GM23338 (cell line): ENCODE data around the gene AGAP1. TPM values are rescaled to one million over a fixed set of nuclear protein-coding genes. Genes with fewer than 3 reads are reported as not detected.

Source experiments
- ATAC-seq: fragments of 200-7000 bp; cut with Tn5 transposase; 3 replicates; pipeline ENCODE4 v1.9.1; 2020
- DNase-seq: peaks from one replicate; pipeline ENCODE4 v3.0.0-alpha.2; 2015; ENCODE audit warnings: low spot score
- H2AFZ ChIP-seq: fragments of 200-600 bp; sonication (generic); 2 replicates; pipeline ENCODE4 v1.8.0; 2016; ENCODE audit warnings: antibody characterized with exemption, mild to moderate bottlenecking, moderate library complexity
- H3F3A ChIP-seq: fragments of 200-600 bp; sonication (generic); replicated peaks from 2 replicates; pipeline ENCODE4 v1.8.0; 2017; ENCODE audit warnings: antibody characterized with exemption, mixed run types, low read depth
- H3K27ac ChIP-seq: fragments of 200-600 bp; sonication (generic); 2 replicates; pipeline ENCODE4 v1.6.1; 2016; ENCODE audit warnings: low read depth
- H3K27me3 ChIP-seq: fragments of 200-600 bp; sonication (generic); 2 replicates; pipeline ENCODE4 v1.8.0; 2016; ENCODE audit warnings: mild to moderate bottlenecking, mixed run types, moderate library complexity; ENCODE audit not compliant: insufficient read depth
- H3K36me3 ChIP-seq: fragments of 200-600 bp; sonication (generic); 2 replicates; pipeline ENCODE4 v1.8.0; 2016; ENCODE audit warnings: mild to moderate bottlenecking; ENCODE audit not compliant: insufficient read depth
- H3K4me1 ChIP-seq: fragments of 200-600 bp; sonication (generic); 2 replicates; pipeline ENCODE4 v1.8.0; 2016; ENCODE audit warnings: mild to moderate bottlenecking, moderate library complexity; ENCODE audit not compliant: insufficient read depth
- H3K4me2 ChIP-seq: fragments of 200-600 bp; sonication (generic); 2 replicates; pipeline ENCODE4 v1.7.1; 2017; ENCODE audit warnings: mixed run types
- H3K4me3 ChIP-seq: fragments of 200-600 bp; sonication (generic); 2 replicates; pipeline ENCODE4 v1.6.1; 2016; ENCODE audit warnings: mixed run types
- H3K79me2 ChIP-seq: fragments of 200-600 bp; sonication (generic); replicated peaks from 2 replicates; pipeline ENCODE4 v1.8.0; 2017; ENCODE audit warnings: mild to moderate bottlenecking; ENCODE audit not compliant: insufficient read depth
- H3K9me2 ChIP-seq: fragments of 200-600 bp; sonication (generic); 2 replicates; pipeline ENCODE4 v1.8.0; 2017; ENCODE audit not compliant: insufficient read depth
- H4K20me1 ChIP-seq: fragments of 200-600 bp; sonication (generic); replicated peaks from 2 replicates; pipeline ENCODE4 v1.8.0; 2017; ENCODE audit warnings: mild to moderate bottlenecking; ENCODE audit not compliant: insufficient read depth
- H3K27ac Mint-ChIP-seq: 2 replicates; pipeline ENCODE4 v1.8.0; 2020; ENCODE audit warnings: inconsistent platforms, mild to moderate bottlenecking, moderate library complexity, mixed read lengths
- H3K27me3 Mint-ChIP-seq: 3 replicates; pipeline ENCODE4 v1.8.0; 2022; ENCODE audit warnings: low read depth, mild to moderate bottlenecking, moderate library complexity, mixed read lengths, inconsistent platforms; ENCODE audit not compliant: insufficient read depth, poor library complexity
- H3K36me3 Mint-ChIP-seq: 3 replicates; pipeline ENCODE4 v1.8.0; 2021; ENCODE audit warnings: low read depth, mild to moderate bottlenecking, inconsistent platforms, moderate library complexity, mixed read lengths
- H3K4me1 Mint-ChIP-seq: 3 replicates; pipeline ENCODE4 v1.8.0; 2020; ENCODE audit warnings: mild to moderate bottlenecking, inconsistent platforms, mixed read lengths
- H3K4me3 Mint-ChIP-seq: 3 replicates; pipeline ENCODE4 v1.8.0; 2021; ENCODE audit warnings: moderate library complexity, mild to moderate bottlenecking, inconsistent platforms, mixed read lengths
- H3K9me3 Mint-ChIP-seq: 3 replicates; pipeline ENCODE4 v1.8.0; 2020; ENCODE audit warnings: moderate library complexity, mild to moderate bottlenecking, inconsistent platforms, mixed read lengths
- CREB1 ChIP-seq: fragments of 250-450 bp; sonication (Bioruptor Pico); IDR thresholded peaks from 2 replicates; pipeline ENCODE4 v1.5.0; 2020; ENCODE audit warnings: low read depth, mild to moderate bottlenecking, moderate library complexity
- CTCF ChIP-seq, 2 experiments: fragments of 200-600 bp in 1 of 2; sonication (generic) in 1 of 2; conservative IDR thresholded peaks; 2 replicates each; pipeline versions ENCODE4 v1.5.1 to v1.6.1; 2016 to 2017; ENCODE audit warnings: antibody characterized with exemption in 2 of 2, low read depth in 2 of 2, mild to moderate bottlenecking in 2 of 2, moderate library complexity in 1 of 2
- ETS1 ChIP-seq: IDR thresholded peaks from 2 replicates; pipeline ENCODE4 v1.6.1; 2016; ENCODE audit warnings: antibody characterized with exemption
- EZH2phosphoT487 ChIP-seq: fragments of 200-600 bp; sonication (generic); IDR thresholded peaks from one replicate; pipeline ENCODE4 v1.8.1; 2018; ENCODE audit warnings: antibody characterized with exemption; ENCODE audit not compliant: unreplicated experiment
- JUNB ChIP-seq: IDR thresholded peaks from one replicate; pipeline ENCODE4 v1.6.1; 2016; ENCODE audit warnings: antibody characterized with exemption; ENCODE audit not compliant: unreplicated experiment
- NANOG ChIP-seq: IDR thresholded peaks from 2 replicates; pipeline ENCODE4 v1.6.1; 2016; ENCODE audit warnings: antibody characterized with exemption, borderline replicate concordance
- POLR2AphosphoS5 ChIP-seq: IDR thresholded peaks from 2 replicates; pipeline ENCODE4 v1.6.1; 2016; ENCODE audit warnings: antibody characterized with exemption, low read depth
- REST ChIP-seq: IDR thresholded peaks from one replicate; pipeline ENCODE4 v1.6.1; 2018; ENCODE audit warnings: antibody characterized with exemption; ENCODE audit not compliant: unreplicated experiment
- ZNF114 ChIP-seq: fragments of 250-450 bp; sonication (Bioruptor Pico); IDR thresholded peaks from 2 replicates; pipeline ENCODE4 v1.5.0; 2020; ENCODE audit warnings: mild to moderate bottlenecking, moderate library complexity
- ZNF331 ChIP-seq: fragments of 250-450 bp; sonication (Bioruptor Pico); IDR thresholded peaks from 2 replicates; pipeline ENCODE4 v1.5.0; 2020; ENCODE audit warnings: low read depth, mild to moderate bottlenecking, moderate library complexity
- ZNF462 ChIP-seq: fragments of 250-450 bp; sonication (Bioruptor Pico); IDR thresholded peaks from 2 replicates; pipeline ENCODE4 v1.5.0; 2020; ENCODE audit warnings: mild to moderate bottlenecking, moderate library complexity
- polyA plus RNA-seq: library from polyadenylated mRNA; unstranded; fragments of >200 nt; fragmentation: Nextera tagmentation; extraction: Ambion mirVana; gene quantifications from 2 replicates; pipeline ENCODE4 v1.2.1, GENCODE V29; 2016
- total RNA-seq: library from RNA; depleted of rRNA; stranded (reverse); fragments of >200 nt; shearing (Covaris generic); gene quantifications from 2 replicates; pipeline ENCODE4 v1.2.3, GENCODE V29; 2014

The AGAP1 gene
- total and polyA plus RNA-seq, 2 experiments from 2014 or later = 13.3 to 27.9 TPM

GRCh38 chr2:235497096-235497495 is 3.3 kb downstream of the AGAP1 start:
- Histone ChIP-seq H3K4me3 (no peak overlapping the region), H3K79me2 (peaks cover 75% of the 10 kb centered on the region), H3F3A (no peaks in the 10 kb centered on the region; the same call in 1 of the 2 replicates), H3K27ac (no peak overlapping the region), H2AFZ (no peak overlapping the region), H3K4me1 (peaks cover 48% of the 10 kb centered on the region), H3K9me2 (no peaks in the 10 kb centered on the region), H3K4me2 (peak overlapping the region; percentile 62; the same call in 1 of the 2 replicates), H4K20me1 (peaks cover 57% of the 10 kb centered on the region), H3K27me3 (peaks cover 20% of the 10 kb centered on the region; the same call in 1 of the 2 replicates), H3K36me3 (no peaks in the 10 kb centered on the region)
- H3K27me3 Mint-ChIP-seq = peaks cover 23% of the 10 kb centered on the region
- peaks cover 76% of the 10 kb centered on the region for H3K4me1 Mint-ChIP-seq
- H3K4me3 Mint-ChIP-seq = no peak overlapping the region; the same call in 2 of the 3 replicates
- H3K27ac Mint-ChIP-seq = no peak overlapping the region
- H3K9me3 Mint-ChIP-seq = no peaks in the 10 kb centered on the region; the same call in 2 of the 3 replicates
- ATAC-seq = no peak
- peaks cover 2% of the 10 kb centered on the region; the same call in 1 of the 3 replicates for H3K36me3 Mint-ChIP-seq
- no peak for DNase-seq
- TF ChIP-seq CTCF (conservative IDR thresholded peaks at IDR 0.05; ENCODE audit: low read depth in 2 of 2) = no peak
- no peak for TF ChIP-seq ZNF331 (CRISPR knock-in tag)
- TF ChIP-seq ETS1 = no peak
- TF ChIP-seq JUNB = no peak
- no peak for TF ChIP-seq CREB1 (CRISPR knock-in tag)
- TF ChIP-seq EZH2phosphoT487 = no peak
- TF ChIP-seq ZNF462 = no peak
- TF ChIP-seq ZNF114 (CRISPR knock-in tag) = no peak
- TF ChIP-seq NANOG = no peak
- TF ChIP-seq POLR2AphosphoS5 = no peak
- no peak for TF ChIP-seq REST
